HL-60/S4 treated with phorbol 12-myristate 13-acetate at 8.2 ng/mL for 4 days and 3 days (cell line): Measurements from ENCODE around the gene TAS2R19.
"Not testable (repeated sequence)": the region's sequence is repeated elsewhere in the genome, so short reads cannot be mapped to it uniquely, and the experiment has no call there.

ENCODE experiments used
- in situ Hi-C: fragments of 300-500 bp; cut with MboI; formaldehyde crosslinking; loops from 2 replicates; pipeline ENCODE4 v1.15.0; 2022; ENCODE audit warnings: low sequenced_read_pairs

Gene TAS2R19, protein sequence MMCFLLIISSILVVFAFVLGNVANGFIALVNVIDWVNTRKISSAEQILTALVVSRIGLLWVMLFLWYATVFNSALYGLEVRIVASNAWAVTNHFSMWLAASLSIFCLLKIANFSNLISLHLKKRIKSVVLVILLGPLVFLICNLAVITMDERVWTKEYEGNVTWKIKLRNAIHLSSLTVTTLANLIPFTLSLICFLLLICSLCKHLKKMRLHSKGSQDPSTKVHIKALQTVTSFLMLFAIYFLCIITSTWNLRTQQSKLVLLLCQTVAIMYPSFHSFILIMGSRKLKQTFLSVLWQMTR

DNA sequence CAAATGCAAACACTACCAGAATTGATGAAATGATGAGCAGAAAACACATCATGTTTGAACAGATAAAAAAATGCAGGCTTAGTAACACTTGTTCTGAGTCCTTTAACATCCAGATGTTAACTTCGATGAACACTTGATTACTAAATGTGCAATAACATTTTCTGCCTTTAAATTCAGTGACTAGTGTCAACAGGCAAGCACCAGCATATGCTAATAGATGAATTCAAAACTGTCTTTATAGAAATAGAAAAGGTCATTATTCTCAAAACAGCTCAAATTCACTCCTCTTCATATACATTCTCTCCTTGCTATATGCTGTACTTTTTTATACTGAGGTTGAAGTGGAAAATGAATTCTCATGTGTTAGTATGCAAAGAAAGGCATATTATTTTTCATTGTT, at the start of gene TAS2R19:
Gene TAS2R19 (minus strand): TSS at position 101 of the 400 bp plus-strand sequence. CDS start 49 bp downstream, at position 52.
- in situ Hi-C loops, result no loop called here

DNA sequence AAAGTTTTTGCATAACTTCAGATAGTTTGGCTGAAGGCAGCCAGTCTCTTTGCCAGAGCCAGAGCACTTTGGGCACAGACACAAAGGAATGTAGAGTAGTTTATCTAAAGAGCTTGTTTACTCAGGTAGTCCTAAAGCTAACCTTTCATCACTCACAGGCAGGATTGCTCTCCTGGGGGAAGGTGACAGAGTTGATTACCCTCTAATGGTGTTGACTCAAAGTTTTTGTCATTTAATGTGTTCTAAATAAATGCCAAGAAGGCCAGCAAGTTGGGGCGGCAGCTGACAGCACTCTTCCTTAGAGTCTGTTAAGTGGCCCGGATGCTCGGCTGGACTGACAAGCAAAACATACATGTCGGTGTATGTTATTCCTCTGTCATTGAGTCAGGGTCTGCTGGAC, 49.0 kb upstream of the TAS2R19 start:
- in situ Hi-C loops, result loop anchor here (5.0 kb wide), 1 partner anchor 54 kb away; no protein-coding TSS in a partner anchor

DNA sequence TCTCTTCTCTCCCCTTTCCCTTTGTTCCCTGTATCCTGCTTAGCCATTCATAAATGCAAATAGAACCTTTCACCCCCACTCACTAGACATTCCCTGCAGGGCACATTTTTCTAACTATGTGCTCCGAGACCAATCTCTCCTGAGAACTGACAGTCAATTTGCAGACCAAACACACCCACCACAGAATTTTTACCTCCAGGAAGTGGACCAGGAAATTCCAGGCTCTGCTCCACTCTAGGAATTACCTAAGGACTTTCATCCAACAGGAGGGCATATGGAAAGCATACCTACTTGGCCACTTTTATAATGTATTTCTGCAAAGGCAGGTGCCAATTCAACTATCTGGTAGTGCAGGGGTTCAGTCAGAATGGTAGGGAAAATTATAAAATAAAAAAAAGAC, 48.6 kb upstream of the TAS2R19 start:
- in situ Hi-C loops, result loop anchor here (5.0 kb wide), 1 partner anchor 54 kb away; no protein-coding TSS in a partner anchor

DNA sequence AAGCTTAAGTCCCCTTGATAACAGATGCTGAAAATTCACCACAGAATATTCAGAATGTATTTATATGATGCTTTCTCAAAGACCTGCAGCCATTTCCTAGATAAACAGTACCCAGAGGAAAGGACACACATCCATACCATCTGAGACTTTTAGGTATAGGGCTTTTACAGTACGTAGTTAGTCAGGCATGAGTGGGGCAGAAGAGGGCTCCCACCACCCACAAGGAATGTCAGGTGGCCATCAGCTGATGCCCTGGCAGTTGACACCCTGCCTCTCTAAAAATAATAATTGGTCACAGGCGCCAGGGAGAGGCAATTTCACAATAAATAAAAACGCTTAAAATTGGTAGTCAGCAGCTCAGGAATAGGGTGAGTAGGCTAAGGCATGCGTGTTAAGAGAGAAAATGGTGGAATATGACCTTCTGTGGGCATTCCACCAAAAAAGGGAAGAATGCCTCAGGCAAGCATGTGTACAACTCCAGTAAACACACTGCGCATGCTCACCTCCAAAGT, 47.5 kb upstream of the TAS2R19 start:
- in situ Hi-C loops, result loop anchor here (5.0 kb wide), 1 partner anchor 53 kb away; no protein-coding TSS in a partner anchor

DNA sequence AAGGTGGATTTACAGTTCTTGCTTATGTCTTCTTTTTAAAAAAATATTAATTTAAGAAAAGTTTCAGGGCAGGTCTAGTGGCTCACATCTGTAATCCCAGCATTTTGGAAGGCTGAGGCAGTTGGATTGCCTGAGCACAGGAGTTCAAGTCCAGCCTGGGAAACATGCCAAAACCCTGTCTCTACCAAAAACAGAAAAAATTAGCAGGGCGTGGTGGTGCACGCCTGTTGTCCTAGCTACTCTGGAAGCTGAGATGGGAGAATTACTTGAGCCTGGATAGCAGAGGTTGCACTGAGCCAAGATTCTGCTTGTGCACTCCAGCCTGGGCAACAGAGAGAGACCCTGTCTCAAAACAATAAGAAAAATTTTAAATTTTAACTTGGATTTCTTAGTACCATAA, 45.1 kb upstream of the TAS2R19 start:
- in situ Hi-C loops, result no loop called here

DNA sequence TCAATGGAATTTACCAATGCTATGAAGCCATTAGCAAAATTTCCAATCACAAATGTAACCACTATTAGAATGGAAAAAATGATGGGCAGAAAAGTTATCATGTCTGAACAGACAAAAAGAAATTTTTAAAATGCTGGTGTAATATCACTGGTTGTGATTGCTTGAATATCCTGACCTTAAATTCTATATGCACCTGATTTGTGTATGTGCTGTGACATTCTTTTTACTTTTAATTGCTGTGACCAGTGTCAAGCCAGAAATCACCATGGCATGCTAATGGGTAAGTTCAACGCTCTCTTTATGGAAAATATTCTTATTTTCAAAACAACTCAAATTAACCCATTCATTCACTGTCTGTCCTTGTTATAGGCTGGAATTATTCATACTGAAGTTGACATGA, 39.8 kb upstream of the TAS2R19 start, which contains the start of gene TAS2R46:
Gene TAS2R46 (minus strand): TSS at position 101 of the 400 bp plus-strand sequence. CDS start 0 bp downstream, at position 101.
- in situ Hi-C loops, result not testable (repeated sequence)

DNA sequence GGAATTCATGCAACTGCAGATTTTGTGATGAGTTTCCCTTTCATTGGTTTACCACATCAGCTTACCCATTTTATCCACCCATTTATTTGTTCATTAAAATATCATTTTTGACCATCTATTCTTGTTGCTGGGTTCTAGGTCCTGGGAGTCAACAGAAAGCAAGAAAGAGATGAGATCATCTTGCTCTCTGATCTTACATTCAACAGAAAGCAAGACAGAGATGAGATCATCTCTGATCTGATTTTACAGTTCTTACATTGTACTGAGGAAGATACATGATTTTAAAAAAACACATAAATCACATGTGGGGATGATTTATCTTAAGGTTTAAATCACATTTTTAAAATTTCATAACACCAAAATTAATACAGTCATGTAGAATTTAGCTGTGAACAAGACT, 37.4 kb upstream of the TAS2R19 start:
- in situ Hi-C loops, result no loop called here

DNA sequence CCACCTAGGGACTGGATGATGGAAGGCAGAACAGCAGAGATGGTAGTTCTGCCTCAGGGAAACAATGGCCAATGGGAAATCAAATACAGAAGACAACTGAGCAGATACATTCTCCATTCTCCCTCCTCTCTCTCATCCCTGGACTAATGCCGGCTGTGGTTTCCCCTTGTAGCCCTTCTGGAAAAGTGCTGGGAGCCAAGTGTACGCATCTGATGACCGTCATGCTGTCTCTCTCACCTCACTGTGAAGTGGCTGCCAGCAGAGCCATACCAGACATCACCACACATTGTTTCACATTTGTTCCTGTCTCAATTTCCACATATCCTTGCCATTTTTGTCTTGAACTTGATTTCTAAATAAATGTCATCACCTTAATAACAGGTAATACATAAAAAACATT, 36.6 kb upstream of the TAS2R19 start:
- in situ Hi-C loops, result no loop called here

DNA sequence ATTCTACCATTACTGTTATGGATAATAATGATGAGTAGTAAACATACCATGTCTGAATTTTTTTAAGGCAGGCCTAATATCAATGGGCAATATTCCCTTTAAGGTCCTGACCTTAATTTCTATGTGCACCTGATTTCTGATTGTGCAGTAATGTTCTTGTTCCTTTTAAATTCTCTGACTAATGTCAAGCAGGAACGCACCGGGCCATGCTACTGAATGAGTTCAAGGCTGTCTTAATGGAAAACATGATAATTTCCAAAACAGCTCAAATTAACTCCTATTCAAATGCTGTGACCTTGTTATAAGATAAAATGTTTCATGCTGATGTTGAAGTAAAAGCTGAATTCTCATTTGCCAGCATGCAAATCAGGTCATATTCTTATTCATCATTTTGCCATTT, 32.9 kb upstream of the TAS2R19 start:
- in situ Hi-C loops, result no loop called here

DNA sequence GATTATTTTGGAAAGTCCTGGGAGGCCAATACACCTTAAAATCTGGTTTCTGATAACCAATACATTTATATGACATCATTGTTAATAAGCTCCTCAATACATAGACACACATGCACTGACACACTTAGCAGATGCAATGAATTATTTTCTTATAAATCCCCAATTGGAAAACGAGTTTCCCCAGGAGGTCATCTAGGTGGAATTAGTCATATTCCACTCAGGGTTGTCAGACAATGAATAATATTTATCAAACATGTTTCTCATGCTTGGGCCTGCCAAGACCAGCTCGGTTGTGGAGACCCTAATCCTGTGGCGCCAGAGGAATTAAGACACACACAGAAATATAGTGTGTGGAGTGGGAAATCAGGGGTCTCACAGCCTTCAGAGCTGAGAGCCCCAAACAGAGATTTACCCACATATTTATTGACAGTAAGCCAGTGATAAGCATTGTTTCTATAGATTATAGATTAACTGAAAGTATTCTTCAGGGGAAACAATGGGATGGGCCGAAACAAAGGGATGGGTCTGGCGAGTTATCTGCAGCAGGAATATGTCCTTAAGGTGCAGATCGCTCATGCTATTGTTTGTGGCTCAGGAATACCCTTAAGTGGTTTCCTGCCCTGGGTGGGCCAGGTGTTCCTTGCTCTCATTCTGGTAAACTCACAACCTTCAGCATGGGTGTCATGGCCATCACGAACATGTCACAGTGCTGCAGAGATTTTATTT, 27.5 kb upstream of the TAS2R19 start:
- in situ Hi-C loops, result not testable (repeated sequence)

DNA sequence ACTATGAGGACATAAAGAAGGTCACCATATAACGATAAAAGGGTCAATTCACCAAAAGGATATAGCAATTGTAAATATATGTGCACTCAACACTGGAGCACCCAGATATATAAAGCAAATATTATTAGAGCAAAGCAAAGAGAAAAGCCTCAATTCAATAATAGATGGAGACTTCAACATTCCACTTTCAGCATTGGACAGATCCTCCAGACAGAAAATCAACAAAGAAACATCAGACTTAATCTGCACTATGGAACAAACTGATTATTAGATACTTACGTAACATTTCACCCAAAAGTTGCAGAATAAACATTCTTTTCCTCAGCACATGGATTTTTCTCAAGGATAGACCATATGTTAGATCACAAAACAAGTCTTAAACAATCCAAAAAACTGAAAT, 18.9 kb upstream of the TAS2R19 start:
- in situ Hi-C loops, result not testable (repeated sequence)

DNA sequence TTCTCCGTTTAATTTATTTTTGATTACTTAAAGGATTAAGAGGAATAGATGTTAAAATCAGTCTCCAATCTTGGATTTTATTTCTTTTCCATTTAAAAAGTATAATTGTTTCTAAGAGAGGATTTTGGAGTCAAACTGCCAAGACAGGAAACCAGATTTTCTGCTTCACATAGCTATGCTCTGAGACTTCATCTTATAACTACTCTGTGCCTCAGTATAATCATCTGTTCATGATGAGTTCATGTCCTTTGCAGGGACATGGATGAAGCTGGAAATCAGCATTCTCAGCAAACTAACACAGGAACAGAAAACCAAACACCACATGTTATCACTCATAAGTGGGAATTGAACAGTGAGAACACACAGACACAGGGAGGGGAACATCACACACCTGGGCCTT, 17.7 kb upstream of the TAS2R19 start:
- in situ Hi-C loops, result no loop called here

DNA sequence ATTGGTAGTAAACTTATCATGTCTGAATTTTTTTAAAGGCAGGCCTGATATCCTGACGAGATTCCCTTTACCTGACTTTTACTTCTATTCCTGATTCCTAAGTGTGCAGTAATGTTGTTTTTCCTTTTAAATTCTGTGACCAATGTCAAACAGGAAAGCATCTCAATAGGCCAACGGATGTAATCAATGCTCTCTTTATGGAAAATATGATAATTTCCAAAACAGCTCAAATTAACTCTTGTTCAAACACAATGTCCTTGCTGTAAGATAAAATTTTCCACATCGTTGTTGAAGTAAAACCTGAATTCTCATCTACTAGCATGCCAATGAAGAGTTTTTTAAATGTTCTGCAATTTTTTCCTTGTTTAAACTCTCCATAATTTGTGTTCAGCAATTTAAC, 16.8 kb upstream of the TAS2R19 start:
- in situ Hi-C loops, result no loop called here

- in situ Hi-C loops, result not testable (repeated sequence)
Measured at GRCh38 chr12:11033959-11034358, 11.5 kb upstream of the TAS2R19 start.

DNA sequence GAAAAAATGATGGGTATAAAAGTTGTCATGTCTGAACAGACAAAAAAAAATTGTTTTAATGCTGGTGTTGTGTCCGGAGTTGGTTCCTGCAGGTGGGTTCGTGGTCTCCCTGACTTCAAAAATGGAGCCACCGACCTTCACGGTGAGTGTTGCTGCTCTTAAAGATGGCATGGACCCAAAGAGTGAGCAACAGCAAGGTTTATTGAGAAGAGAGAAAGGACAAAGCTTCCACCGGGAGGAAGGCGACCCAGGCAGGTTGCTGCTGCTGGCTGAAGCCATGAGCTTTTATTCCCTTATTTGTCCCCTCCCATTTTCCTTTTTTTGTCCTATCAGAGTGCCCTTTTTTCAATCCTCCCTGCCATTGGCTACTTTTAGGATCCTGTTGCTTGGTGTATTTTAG, 8.9 kb upstream of the TAS2R19 start, which contains the start of gene TAS2R31:
Gene TAS2R31 (minus strand): TSS at position 101 of the 400 bp plus-strand sequence. CDS start 72 bp downstream, at position 29.
- in situ Hi-C loops, result no loop called here

- in situ Hi-C loops, result no loop called here
Measured at GRCh38 chr12:11026118-11026517, 3.7 kb upstream of the TAS2R19 start.

DNA sequence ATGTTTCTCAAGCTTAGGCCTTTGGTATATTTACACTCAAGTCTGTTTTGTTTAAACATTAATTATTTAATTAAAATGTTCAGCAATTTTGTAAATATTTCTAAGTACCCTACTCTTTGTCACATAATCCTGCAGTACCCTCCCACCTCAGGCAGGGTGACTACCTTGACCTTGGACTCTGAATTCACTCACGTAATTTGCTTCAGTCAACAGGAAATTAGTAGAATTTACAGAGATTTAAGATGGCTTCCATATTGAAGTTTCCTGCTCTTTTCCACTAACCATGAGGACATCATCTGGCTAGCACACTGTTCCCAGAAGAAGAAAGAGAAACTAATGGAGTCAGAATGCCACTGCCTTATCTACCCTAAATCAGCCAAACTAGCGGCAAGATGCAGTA, 967 bp upstream of the TAS2R19 start:
- in situ Hi-C loops, result no loop called here

DNA sequence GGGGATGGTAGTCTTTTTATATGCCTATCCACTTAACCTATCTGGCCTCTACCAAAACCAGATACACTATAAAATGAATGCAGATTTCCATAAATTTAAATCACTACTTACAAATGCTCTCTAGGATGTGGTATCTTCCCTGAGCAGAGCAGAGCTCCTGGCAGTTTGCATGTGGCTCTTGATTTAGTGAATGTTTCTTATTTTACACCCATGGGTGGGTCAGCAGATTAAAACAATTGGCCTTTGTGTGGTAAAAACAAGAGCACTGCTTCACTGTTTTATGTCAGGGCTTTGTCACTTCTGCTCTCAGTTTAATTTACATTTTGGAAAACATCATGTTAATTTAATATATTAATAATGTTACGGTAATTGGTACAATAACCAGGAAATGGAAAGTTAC, 5.5 kb downstream of the TAS2R19 start:
- in situ Hi-C loops, result loop anchor here (5.0 kb wide), 1 partner anchor 55 kb away; no protein-coding TSS in a partner anchor

DNA sequence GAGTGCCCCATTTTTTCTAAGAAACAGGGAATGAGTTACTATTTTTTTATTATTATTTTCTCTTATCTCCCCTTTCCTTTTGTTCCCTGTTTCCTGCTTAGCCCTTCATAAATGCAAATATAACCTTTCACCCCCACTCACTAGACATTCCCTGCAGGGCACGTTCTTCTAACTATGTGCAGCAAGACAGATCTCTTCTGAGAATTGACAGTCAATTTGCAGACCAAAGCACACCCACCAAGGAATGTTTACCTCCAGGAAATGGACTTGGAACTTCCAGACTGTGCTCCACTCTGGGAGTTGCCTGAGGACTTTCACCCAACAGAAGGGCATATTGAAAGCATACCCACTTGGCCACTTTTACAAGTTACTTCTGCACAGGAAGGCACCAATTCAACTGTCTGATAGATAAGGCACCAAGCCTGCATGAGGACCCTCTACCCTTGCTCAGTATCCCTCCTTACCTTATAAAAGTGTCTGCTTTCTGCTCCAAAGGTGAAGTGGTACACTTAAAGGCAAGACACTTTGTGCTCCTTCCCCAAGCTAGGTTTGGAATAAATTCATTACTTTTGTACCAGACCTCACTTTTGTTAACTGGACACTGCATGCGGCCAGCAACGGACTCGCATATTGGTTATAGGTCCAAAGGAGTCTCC, 6.5 kb downstream of the TAS2R19 start:
- in situ Hi-C loops, result loop anchor here (5.0 kb wide), 1 partner anchor 56 kb away; no protein-coding TSS in a partner anchor

GRCh38 chr12:11014234-11014633, 8.2 kb downstream of the TAS2R19 start:
- in situ Hi-C loops, result no loop called here

DNA sequence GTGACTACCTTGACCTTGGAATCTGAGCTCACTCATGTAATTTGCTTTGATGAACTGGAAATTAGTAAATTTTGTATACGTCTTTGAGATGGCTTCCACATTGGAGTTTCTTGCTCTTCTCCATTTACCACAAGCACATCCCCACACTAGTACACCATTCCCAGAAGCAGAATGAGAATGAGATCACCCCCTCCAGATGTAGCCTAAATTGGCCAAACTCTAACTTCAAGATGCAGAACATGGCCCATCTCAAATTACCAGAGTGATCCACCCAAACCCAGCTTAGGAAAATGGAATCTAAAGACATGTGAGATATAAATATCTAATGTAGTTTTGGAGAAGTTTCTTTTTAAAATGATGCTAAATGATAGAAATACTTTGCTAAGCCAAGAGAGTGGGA, 14.8 kb downstream of the TAS2R19 start:
- in situ Hi-C loops, result no loop called here
